Germinal center (tissue), 1 donor: ENCODE measurements around the gene VEGFA.

Experiments
- DNase-seq: peaks from one replicate; pipeline ENCODE4 v3.0.0; 2012; ENCODE audit warnings: mixed read lengths, low spot score

The VEGFA gene

GRCh38 chr6:43769526-43770371 lies at the start of gene VEGFA:
Gene VEGFA, plus strand, starts transcription at chr6:43770211.
- peak; percentile 94 for DNase-seq

DNA sequence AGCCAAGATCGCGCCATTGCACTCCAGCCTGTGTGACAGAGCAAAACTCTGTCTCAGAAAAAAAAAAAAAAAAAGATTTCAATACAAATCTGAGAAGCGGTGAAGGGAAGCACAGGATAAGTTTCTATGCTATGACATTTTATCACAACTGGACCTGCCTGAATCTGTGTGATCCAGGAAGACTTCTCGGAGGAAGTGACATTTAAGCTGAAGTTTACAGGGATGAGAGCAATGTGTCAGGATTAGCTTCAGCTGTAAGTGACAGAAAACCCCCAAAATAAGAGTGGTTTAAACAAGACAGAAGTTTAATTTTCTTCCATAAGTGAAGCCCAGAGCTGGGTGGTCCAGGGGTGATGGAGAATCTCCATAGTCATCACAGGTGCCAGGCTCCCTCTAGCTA lies 49.0 kb upstream of the VEGFA start:
- no peak for DNase-seq

- DNase-seq, result no peak
Measured at GRCh38 chr6:43722920-43723545, 47.0 kb upstream of the VEGFA start.

DNA sequence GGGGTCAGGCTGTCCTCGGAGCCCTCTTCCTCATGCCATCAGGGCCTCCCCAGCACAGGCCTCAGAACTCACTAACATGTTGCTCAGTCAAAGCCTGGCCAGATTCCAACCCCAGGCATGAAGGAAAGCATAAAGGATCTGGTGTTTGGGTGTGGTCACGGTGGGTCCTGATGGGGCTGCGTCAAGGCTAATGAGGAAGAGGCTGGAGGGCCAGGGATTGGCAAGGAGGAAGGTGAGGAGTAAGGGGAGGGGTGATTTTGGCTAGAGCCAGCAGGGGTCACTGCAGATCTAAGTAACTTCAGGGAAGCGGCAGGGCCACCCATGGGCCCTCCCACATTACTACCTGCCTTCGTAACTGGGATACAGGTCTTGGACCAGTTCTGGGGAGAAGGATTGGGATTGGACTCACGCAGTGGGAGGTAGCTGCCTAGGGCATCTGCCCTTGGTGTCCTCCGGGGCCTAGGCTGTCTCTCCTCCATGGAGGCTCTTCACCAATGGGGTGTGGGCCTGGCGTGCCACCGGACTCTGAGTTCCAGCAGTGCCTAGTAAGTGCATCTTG lies 46.2 kb upstream of the VEGFA start:
- peak; percentile 75 for DNase-seq

DNA sequence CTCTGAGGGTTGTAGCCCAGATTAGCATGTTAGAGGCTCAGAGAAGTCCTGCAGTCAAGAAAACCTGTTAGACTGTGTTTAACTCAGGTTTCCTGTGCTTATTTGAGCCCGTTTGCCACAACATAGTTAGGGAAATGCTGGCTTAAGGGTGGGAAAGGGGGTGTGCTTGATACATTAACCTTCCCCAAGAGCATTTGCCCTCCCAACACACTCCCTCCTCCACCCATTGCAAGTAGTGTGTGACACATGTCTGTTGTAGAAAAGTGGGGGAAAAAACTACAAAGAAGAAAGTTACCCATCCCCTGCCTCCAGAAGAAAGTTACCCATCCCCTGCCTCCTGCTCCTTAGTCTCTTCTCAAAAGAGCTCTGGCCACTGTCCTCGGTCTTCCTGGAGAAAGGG lies 45.7 kb upstream of the VEGFA start:
- no peak for DNase-seq

GRCh38 chr6:43724914-43725642 lies 44.9 kb upstream of the VEGFA start:
- peak; percentile 50 for DNase-seq

GRCh38 chr6:43725643-43726580 lies 44.1 kb upstream of the VEGFA start:
- DNase-seq, result no peak

- DNase-seq, result no peak
Measured at GRCh38 chr6:43727634-43728033, 42.4 kb upstream of the VEGFA start.

DNA sequence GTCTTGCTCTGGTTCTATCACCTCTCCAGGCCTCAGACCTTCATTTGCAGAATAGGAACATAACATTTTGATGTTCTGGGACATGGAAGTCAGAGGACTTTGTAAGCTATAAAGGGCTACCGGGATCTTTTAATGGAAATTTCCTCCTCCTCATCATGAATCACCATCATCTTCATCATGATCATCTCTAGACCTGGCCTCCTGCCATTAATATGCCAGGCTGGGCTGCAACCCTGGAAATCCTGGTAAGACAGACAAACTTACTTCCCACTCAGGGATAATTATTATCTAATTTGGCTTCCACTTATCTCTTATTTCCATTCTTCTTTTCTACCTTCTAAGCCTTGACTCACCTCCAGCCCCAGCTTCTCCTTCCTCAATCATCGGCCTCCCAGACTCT lies 41.4 kb upstream of the VEGFA start:
- no peak for DNase-seq

GRCh38 chr6:43729537-43729936 lies 40.5 kb upstream of the VEGFA start:
- DNase-seq, result no peak

- DNase-seq, result no peak
Measured at GRCh38 chr6:43730634-43731033, 39.4 kb upstream of the VEGFA start.

- DNase-seq, result no peak
Measured at GRCh38 chr6:43733471-43734293, 36.3 kb upstream of the VEGFA start.

- DNase-seq, result no peak
Measured at GRCh38 chr6:43734294-43734665, 35.7 kb upstream of the VEGFA start.

DNA sequence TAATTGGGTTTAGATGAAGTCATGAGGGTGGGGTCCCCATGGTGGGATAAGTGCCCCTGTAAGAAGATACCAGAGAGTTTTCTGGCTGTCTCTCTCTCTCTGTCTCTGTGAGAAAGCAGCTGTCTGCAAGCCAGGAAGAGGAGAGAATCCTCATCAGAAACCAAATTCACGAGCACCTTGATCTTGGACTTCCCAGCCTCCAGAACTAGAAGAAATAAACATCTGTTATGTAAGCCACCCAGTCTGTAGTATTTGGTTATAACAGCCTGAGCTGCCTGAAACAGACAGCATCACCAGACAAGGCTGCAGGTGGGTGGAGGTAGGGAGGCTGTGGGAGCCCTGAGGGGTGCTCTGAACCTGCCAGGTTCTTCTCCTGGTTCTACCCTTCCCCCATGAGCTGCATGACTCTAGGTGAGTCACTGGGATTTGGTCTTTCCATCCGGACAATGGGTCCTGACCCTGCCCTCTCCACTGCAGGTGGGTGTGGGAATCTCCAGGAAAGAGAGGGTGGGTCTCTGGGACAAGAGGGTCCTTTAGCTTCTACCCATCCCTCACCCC lies 34.3 kb upstream of the VEGFA start:
- no peak for DNase-seq

DNA sequence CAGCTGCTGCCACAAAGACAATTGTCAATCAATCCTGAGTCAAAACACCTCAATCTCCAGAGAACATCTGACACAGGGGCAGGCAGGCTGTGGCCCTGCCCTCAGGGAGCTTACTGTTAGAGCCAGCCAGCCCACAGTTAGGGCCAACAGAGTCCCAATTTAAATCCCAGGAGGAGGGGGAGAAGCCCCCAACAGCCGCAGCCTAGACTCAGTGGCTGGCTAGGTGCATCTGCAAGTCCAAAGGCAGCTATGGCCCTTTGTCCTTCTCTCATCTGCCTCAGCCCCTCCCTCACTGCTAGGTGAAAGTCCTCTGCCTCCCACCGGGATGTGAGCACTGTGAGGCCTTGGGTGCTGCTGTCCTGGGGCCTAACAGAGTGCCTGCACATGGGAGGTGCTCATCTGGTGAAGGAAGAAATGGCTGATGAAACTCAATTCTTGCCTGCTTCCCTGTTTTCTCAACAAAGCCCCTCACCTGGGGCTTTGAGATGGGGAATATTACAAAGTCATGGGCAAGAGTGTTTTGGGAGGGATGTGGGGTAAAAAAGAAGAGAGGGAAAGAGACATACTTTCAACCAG lies 33.7 kb upstream of the VEGFA start:
- no peak for DNase-seq

DNA sequence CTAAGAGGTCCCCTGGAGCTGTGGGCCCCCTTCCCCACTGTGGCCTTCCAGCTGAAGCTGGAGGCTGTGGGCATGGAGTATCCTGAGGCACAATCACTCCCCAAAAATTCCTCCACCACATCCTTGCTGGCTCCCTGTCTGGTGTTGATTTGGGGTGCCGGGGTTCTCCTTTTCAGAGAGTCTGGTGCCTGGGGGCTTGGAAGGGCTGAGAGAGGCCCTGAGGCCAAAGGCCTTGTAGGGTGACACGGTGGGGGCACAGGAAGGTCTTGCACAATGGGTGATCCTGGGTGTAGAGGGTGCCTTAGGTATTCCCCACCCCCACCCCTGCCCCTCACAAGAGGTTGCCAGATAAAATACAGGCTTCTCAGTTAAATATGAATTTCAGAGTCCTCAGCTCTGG lies 33.2 kb upstream of the VEGFA start:
- DNase-seq, result no peak

GRCh38 chr6:43737272-43738081 lies 32.5 kb upstream of the VEGFA start:
- DNase-seq, result no peak

DNA sequence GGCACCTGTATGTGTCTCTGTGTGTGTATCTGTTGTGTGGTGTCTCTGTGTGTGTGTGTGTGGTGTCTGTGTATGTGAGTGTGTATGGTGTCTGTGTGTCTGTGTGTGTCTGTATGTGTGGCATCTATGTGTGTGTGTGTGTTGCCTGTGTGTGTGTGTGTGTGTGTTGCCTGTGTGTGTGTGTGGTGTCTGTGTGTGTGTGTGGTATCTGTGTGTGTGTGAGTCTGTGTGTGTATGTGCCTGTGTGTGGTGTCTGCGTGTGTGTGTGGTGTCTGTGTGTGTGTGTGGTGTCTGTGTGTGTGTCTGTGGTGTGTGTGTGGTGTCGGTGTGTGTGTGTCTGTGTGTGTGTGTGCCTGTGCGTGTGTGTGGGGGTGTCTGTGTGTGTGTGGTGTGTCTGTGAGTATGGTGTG lies 31.7 kb upstream of the VEGFA start:
- DNase-seq, result no peak
